K562 (cell line): ENCODE data around the gene AARSD1. TPM values are rescaled to one million over a fixed set of nuclear protein-coding genes. Genes with fewer than 3 reads are reported as not detected.
A peak's percentile ranks its signal among the peaks of the same experiment; 100 is the strongest.

Experiments
- ARNT ChIP-seq, 2 experiments: fragments of 450-650 bp; IDR thresholded peaks; 2 replicates each; pipeline ENCODE4 v1.6.1; 2016; ENCODE audit warnings: mild to moderate bottlenecking in 1 of 2
- CXXC5 ChIP-seq: fragments of 250-450 bp; sonication (Bioruptor Pico); IDR thresholded peaks from 2 replicates; pipeline ENCODE4 v1.8.0; 2022; ENCODE audit warnings: inconsistent platforms, mild to moderate bottlenecking, moderate library complexity
- MAFF ChIP-seq: IDR thresholded peaks from 2 replicates; pipeline ENCODE4 v1.6.1; 2012; ENCODE audit warnings: low read length, improper control_type of control experiment
- MGA ChIP-seq: fragments of 450-650 bp; IDR thresholded peaks from 2 replicates; pipeline ENCODE4 v1.6.1; 2016; ENCODE audit warnings: mild to moderate bottlenecking, moderate library complexity
- PCBP2 ChIP-seq: fragments of 200-400 bp; formaldehyde crosslinking; IDR thresholded peaks from 2 replicates; pipeline ENCODE4 v1.6.1; 2018; ENCODE audit warnings: low read length, low read depth, mild to moderate bottlenecking, moderate library complexity; ENCODE audit not compliant: poor library complexity, severe bottlenecking
- POLR2A ChIP-seq: fragments of 450-650 bp; conservative IDR thresholded peaks from 2 replicates; pipeline ENCODE4 v1.6.1; 2016
- POLR2AphosphoS2 ChIP-seq: IDR thresholded peaks from 2 replicates; pipeline ENCODE4 v1.6.1; 2012; ENCODE audit warnings: low read length, improper control_type of control experiment
- POLR2B ChIP-seq: fragments of 450-650 bp; IDR thresholded peaks from 2 replicates; pipeline ENCODE4 v1.6.1; 2018; ENCODE audit warnings: low read depth; ENCODE audit not compliant: partially characterized antibody
- TEAD4 ChIP-seq, 2 experiments: sonication (generic) in 1 of 2; formaldehyde crosslinking in 1 of 2; IDR thresholded peaks; 2 replicates each; pipeline versions ENCODE4 v1.6.1 to v1.8.0; 2012 to 2022; ENCODE audit warnings: borderline replicate concordance in 1 of 2, inconsistent platforms in 1 of 2, low read length in 1 of 2, mild to moderate bottlenecking in 1 of 2, missing genetic modification reagents in 1 of 2
- ZNF75A ChIP-seq: fragments of 450-650 bp; formaldehyde crosslinking; IDR thresholded peaks from 2 replicates; pipeline ENCODE4 v1.4.0; 2020; ENCODE audit warnings: mild to moderate bottlenecking
- polyA plus RNA-seq, 8 experiments: library from polyadenylated mRNA; depleted of rRNA in 4 of 8; stranded (reverse) in 5 of 8; unstranded in 3 of 8; fragments of >200 nt; fragmentation: Nextera tagmentation in 2 of 8; fragmentation: Illumina TruSeq in 1 of 8; extraction: Ambion mirVana in 2 of 8; extraction: Trizol in 1 of 8; gene quantifications; 2 replicates each; pipeline versions ENCODE4 v1.2.1 to v1.2.3, GENCODE V29; 2011 to 2014; ENCODE audit warnings: inconsistent platforms in 1 of 8, missing spikeins in 1 of 8
- total RNA-seq, 7 experiments: library from RNA; depleted of rRNA in 6 of 7; stranded (reverse); fragments of >200 nt in 6 of 7; fragmentation: Illumina TruSeq in 2 of 7; extraction: Trizol in 2 of 7; gene quantifications; 2 replicates each; pipeline versions ENCODE4 v1.2.1 to v1.2.3, GENCODE V29; 2011 to 2021; ENCODE audit warnings: low replicate concordance in 1 of 7
- TF ChIP-seq, protein P1 (sequence below), 2 experiments: fragments of 450-650 bp in 1 of 2; IDR thresholded peaks; 2 replicates each; pipeline ENCODE4 v1.6.1; 2011 to 2017; ENCODE audit warnings: low read depth in 2 of 2, antibody characterized with exemption in 1 of 2, borderline replicate concordance in 1 of 2, low read length in 1 of 2, mild to moderate bottlenecking in 1 of 2, mixed read lengths in 1 of 2; ENCODE audit not compliant: control insufficient read depth in 1 of 2
- TF ChIP-seq, protein P2 (sequence below): fragments of 450-650 bp; formaldehyde crosslinking; IDR thresholded peaks from 2 replicates; pipeline ENCODE4 v1.4.0; 2022; ENCODE audit warnings: mild to moderate bottlenecking, moderate library complexity

AARSD1 gene
- total and polyA plus RNA-seq, 9 of the 15 experiments (the other 6 are each of a cell fraction or from before 2014, with no cell fraction given): 51.7 to 98.5 (median 68.6) TPM

DNA sequence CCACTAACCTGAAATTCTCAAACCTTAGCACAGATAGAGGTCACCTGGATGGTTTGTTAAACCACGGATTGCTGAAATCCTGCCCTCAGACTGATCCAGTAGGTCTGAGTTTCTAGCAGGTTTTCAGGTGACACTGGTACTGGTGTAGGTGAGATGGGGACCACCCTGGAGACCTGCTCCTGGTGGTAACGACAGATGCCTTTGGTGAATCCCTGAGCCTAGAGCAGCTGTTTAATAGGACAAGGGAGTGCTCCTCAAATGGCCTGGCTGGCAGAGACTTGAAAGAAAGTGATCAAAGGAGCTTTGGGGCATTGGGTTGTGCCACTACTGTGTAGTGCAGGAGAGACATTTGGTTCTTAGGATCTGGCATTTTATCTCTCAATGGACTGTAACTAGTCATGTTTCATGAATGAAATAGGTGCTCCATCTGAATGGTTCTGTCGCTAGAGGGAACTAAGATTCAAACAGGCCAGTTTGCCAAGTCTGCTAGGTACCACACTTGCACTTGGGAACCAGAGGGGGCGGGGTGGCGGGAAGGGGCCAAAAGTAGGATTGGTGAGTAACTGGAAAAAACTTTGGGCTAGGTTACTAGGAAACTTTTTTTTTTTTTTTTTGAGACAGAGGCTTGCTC, 39.4 kb upstream of the AARSD1 start (continued):
- TF ChIP-seq MGA (no peak), ARNT (IDR thresholded peaks at IDR 0.05) (no peak), POLR2B (peak; percentile 53), CXXC5 (CRISPR knock-in tag) (no peak), MAFF (no peak), ZNF75A (CRISPR knock-in tag) (no peak), POLR2A (peak; percentile 75), TEAD4 (IDR thresholded peaks at IDR 0.05; ENCODE audit: low read length) (no peak), TEAD4 (CRISPR knock-in tag; IDR thresholded peaks at IDR 0.05; ENCODE audit: borderline replicate concordance) (no peak), PCBP2 (no peak), POLR2AphosphoS2 (peak; percentile 93)
- TF ChIP-seq, protein P1, sequence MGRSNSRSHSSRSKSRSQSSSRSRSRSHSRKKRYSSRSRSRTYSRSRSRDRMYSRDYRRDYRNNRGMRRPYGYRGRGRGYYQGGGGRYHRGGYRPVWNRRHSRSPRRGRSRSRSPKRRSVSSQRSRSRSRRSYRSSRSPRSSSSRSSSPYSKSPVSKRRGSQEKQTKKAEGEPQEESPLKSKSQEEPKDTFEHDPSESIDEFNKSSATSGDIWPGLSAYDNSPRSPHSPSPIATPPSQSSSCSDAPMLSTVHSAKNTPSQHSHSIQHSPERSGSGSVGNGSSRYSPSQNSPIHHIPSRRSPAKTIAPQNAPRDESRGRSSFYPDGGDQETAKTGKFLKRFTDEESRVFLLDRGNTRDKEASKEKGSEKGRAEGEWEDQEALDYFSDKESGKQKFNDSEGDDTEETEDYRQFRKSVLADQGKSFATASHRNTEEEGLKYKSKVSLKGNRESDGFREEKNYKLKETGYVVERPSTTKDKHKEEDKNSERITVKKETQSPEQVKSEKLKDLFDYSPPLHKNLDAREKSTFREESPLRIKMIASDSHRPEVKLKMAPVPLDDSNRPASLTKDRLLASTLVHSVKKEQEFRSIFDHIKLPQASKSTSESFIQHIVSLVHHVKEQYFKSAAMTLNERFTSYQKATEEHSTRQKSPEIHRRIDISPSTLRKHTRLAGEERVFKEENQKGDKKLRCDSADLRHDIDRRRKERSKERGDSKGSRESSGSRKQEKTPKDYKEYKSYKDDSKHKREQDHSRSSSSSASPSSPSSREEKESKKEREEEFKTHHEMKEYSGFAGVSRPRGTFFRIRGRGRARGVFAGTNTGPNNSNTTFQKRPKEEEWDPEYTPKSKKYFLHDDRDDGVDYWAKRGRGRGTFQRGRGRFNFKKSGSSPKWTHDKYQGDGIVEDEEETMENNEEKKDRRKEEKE (IDR thresholded peaks at IDR 0.05; ENCODE audit: borderline replicate concordance in 1 of 2, control insufficient read depth in 1 of 2, low read depth in 2 of 2, low read length in 1 of 2): no peak
- TF ChIP-seq, protein P2, sequence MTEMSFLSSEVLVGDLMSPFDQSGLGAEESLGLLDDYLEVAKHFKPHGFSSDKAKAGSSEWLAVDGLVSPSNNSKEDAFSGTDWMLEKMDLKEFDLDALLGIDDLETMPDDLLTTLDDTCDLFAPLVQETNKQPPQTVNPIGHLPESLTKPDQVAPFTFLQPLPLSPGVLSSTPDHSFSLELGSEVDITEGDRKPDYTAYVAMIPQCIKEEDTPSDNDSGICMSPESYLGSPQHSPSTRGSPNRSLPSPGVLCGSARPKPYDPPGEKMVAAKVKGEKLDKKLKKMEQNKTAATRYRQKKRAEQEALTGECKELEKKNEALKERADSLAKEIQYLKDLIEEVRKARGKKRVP (CRISPR knock-in tag): no peak
